ENCODE data around the gene SLC13A4. TPM values are rescaled to one million over a fixed set of nuclear protein-coding genes. Genes with fewer than 3 reads are reported as not detected.

Gene SLC13A4
- total and polyA plus RNA-seq, 2 of the 13 experiments (the other 11 are each of a cell fraction or from before 2014, with no cell fraction given) = 0.04 TPM; not detected in 1

DNA sequence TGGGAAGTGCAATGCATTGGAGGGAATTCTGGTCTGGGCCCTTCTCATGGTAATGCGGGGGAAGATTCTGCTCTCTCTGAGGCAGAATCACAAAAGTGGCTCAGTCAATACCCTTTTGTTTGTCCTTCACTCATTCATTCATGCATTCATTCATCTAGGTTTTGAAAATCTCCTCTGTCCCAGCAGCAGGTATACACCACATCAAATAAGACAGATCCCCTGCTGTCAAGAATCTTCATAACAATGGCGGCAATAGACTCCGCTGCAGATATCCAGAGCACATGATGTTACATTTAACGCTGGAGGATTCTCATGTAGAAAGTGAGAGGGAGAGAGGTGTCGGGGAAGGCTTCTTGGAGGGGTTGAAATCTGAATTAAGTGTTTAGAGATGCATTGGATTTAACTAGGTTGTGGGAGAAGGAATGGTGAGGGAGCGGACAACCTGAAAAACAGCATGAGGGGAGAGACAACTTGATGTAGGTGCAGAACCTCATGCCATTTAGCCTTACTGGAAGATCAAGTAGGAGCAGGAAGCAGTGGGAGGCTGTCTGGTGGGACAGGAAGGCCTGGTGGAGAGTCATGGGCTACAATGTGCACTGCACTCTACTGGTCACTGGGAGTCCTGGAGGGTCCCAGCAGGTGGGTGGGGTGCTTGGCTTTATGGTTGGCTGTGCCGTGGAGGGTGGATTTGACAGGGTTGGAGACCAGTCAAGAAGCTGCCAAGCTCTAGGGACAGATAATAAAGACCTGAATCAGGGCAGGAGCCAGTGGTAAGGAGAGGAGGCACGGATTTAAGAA is 25.8 kb upstream of the SLC13A4 start (continued):
- TF ChIP-seq, protein P1, sequence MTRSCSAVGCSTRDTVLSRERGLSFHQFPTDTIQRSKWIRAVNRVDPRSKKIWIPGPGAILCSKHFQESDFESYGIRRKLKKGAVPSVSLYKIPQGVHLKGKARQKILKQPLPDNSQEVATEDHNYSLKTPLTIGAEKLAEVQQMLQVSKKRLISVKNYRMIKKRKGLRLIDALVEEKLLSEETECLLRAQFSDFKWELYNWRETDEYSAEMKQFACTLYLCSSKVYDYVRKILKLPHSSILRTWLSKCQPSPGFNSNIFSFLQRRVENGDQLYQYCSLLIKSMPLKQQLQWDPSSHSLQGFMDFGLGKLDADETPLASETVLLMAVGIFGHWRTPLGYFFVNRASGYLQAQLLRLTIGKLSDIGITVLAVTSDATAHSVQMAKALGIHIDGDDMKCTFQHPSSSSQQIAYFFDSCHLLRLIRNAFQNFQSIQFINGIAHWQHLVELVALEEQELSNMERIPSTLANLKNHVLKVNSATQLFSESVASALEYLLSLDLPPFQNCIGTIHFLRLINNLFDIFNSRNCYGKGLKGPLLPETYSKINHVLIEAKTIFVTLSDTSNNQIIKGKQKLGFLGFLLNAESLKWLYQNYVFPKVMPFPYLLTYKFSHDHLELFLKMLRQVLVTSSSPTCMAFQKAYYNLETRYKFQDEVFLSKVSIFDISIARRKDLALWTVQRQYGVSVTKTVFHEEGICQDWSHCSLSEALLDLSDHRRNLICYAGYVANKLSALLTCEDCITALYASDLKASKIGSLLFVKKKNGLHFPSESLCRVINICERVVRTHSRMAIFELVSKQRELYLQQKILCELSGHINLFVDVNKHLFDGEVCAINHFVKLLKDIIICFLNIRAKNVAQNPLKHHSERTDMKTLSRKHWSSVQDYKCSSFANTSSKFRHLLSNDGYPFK (CRISPR knock-in tag; IDR thresholded peaks at IDR 0.05; ENCODE audit: borderline replicate concordance) = no peak
- TF ChIP-seq ZNF547 (CRISPR knock-in tag; IDR thresholded peaks at IDR 0.05) (no peak), ERF (CRISPR knock-in tag; IDR thresholded peaks at IDR 0.05) (no peak), SOX5 (CRISPR knock-in tag; IDR thresholded peaks at IDR 0.05; ENCODE audit: borderline replicate concordance) (no peak), ATF4 (CRISPR knock-in tag; IDR thresholded peaks at IDR 0.05) (no peak), ZNF784 (CRISPR knock-in tag; IDR thresholded peaks at IDR 0.05; ENCODE audit: borderline replicate concordance) (no peak), ZNF10 (CRISPR knock-in tag; IDR thresholded peaks at IDR 0.05; ENCODE audit: borderline replicate concordance, low read depth) (no peak), BRD4 (CRISPR knock-in tag; IDR thresholded peaks at IDR 0.05) (no peak)
- TF ChIP-seq, protein P2, sequence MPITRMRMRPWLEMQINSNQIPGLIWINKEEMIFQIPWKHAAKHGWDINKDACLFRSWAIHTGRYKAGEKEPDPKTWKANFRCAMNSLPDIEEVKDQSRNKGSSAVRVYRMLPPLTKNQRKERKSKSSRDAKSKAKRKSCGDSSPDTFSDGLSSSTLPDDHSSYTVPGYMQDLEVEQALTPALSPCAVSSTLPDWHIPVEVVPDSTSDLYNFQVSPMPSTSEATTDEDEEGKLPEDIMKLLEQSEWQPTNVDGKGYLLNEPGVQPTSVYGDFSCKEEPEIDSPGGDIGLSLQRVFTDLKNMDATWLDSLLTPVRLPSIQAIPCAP (CRISPR knock-in tag; IDR thresholded peaks at IDR 0.05; ENCODE audit: low read depth) = no peak

Measured in HepG2 (cell line).